Adrenal gland (tissue), 12 donors: ENCODE results near the gene KHDC4. TPM values are rescaled to one million over a fixed set of nuclear protein-coding genes. Genes with fewer than 3 reads are reported as not detected.

Experiments
- DNase-seq, 7 donors: peaks; one replicate each; pipeline ENCODE4 v3.0.0-alpha.2; 2019 to 2020
- H3K27ac ChIP-seq, 5 donors: fragments of 200-600 bp; sonication (generic) in 4 of 5; 1 replicate in 3 of 5; 2 replicates in 2 of 5; pipeline versions ENCODE4 v1.5.1 to v1.8.0; 2016 to 2020; ENCODE audit warnings: mild to moderate bottlenecking in 1 of 5
- H3K27me3 ChIP-seq: fragments of 200-600 bp; 2 replicates; pipeline ENCODE4 v1.8.0; 2021
- H3K36me3 ChIP-seq, 2 donors: fragments of 200-600 bp; replicated peaks in 1 of 2; 1 replicate in 1 of 2; 2 replicates in 1 of 2; pipeline versions ENCODE4 v1.5.1 to v1.8.0; 2018 to 2022
- H3K4me1 ChIP-seq, 2 donors: fragments of 200-600 bp; replicated peaks in 1 of 2; 1 replicate in 1 of 2; 2 replicates in 1 of 2; pipeline versions ENCODE4 v1.5.1 to v1.8.0; 2018 to 2021
- H3K4me3 ChIP-seq, 4 donors: fragments of 200-600 bp; sonication (generic) in 3 of 4; one replicate each; pipeline ENCODE4 v1.5.1; 2016 to 2018
- H3K9me3 ChIP-seq, 3 donors: fragments of 200-600 bp; sonication (generic) in 1 of 3; replicated peaks in 1 of 3; 1 replicate in 2 of 3; 2 replicates in 1 of 3; pipeline versions ENCODE4 v1.5.1 to v1.8.0; 2016 to 2021
- CTCF ChIP-seq, 6 experiments: fragments of 450-650 bp in 4 of 6; fragments of 200-600 bp in 2 of 6; sonication (generic) in 1 of 6; IDR thresholded peaks; 1 replicate in 5 of 6; 2 replicates in 1 of 6; pipeline versions ENCODE4 v1.5.1 to v1.8.0; 2016 to 2021; ENCODE audit warnings: antibody characterized with exemption in 6 of 6, mild to moderate bottlenecking in 2 of 6, moderate library complexity in 1 of 6
- POLR2A ChIP-seq, 2 donors: fragments of 450-650 bp; IDR thresholded peaks; one replicate each; pipeline ENCODE4 v1.6.1; 2017; ENCODE audit warnings: antibody characterized with exemption in 2 of 2, mild to moderate bottlenecking in 2 of 2, moderate library complexity in 1 of 2
- WGBS, 4 donors: extraction: QIAGEN DNeasy Blood & Tissue Kit in 2 of 4; methylation state at CpG; one replicate each; pipeline versions ENCODE4 v1.1.5 to v1.1.7; 2013 to 2017; 5-methylcytosine and 5-hydroxymethylcytosine counted together
- intact Hi-C, 2 donors: fragments of 100-400 bp; cut with DNase I; formaldehyde crosslinking; loops; one replicate each; pipeline versions ENCODE4 v1.14.1 to v1.15.0; 2022 to 2023
- polyA plus RNA-seq, 3 donors: library from polyadenylated mRNA; stranded (reverse); fragments of 200-250 nt in 2 of 3; fragments of 350-450 nt in 1 of 3; fragmentation: Illumina TruSeq in 1 of 3; extraction: RNeasy Lipid Tissue Mini Kit (QIAGEN cat#74804) in 1 of 3; gene quantifications; one replicate each; pipeline ENCODE4 v1.2.3, GENCODE V29; 2013 to 2014
- total RNA-seq, 9 donors: library from RNA; depleted of rRNA in 4 of 9; stranded (reverse); fragments of >200 nt in 4 of 9; fragments of 120-200 nt in 1 of 9; fragmentation: NEBNext Ultra II Directional in 1 of 9; extraction: Animal tissue kit (Norgen Biotek cat#: 25700) in 1 of 9; gene quantifications; one replicate each; pipeline versions ENCODE4 v1.1.0 to v1.2.4, GENCODE V29; 2013 to 2023
- donor health status: healthy with polysubstance abuse.
- donor health status: Bipolar disorder and iron deficiency.
- donor health status: DM: yes; HTN: yes; CAD: no.
- donor health status: DM: no; HTN: no; CAD: no.
- donor health status: DM: no; HTN: no; CAD: no.
- donor health status: DM: yes; HTN: yes; CAD: no.

Gene KHDC4
- total and polyA plus RNA-seq, 12 donors = 16.8 to 52.9 (median 38.3) TPM

- peaks cover 0 to 26% of the 10 kb centered on the region in 2 donors for H3K36me3 ChIP-seq
- no peaks in the 10 kb centered on the region for H3K27me3 ChIP-seq
- peaks cover 9 to 46% of the 10 kb centered on the region in 2 donors for H3K4me1 ChIP-seq
- DNase-seq = no peak
- no peak overlapping the region for H3K4me3 ChIP-seq
- TF ChIP-seq POLR2A (IDR thresholded peaks at IDR 0.05) = no peak
- TF ChIP-seq CTCF (IDR thresholded peaks at IDR 0.05) = no peak
- peak overlapping the region in 2 of 5 donors; percentile 49 to 73 for H3K27ac ChIP-seq
- H3K9me3 ChIP-seq = no peaks in the 10 kb centered on the region
- 75 to 86% (median 80%) methylated on average over 7 of the region's 7 CpGs for WGBS, 4 donors
- intact Hi-C loops = no loop called here
Observed at GRCh38 chr1:155968051-155968400, 33.8 kb upstream of the KHDC4 start.

GRCh38 chr1:155967341-155968050 is 33.3 kb upstream of the KHDC4 start:
- H3K27me3 ChIP-seq = no peaks in the 10 kb centered on the region
- no peaks in the 10 kb centered on the region for H3K9me3 ChIP-seq
- H3K27ac ChIP-seq = peak overlapping the region in 2 of 5 donors; percentile 49 to 73
- no peak for TF ChIP-seq POLR2A (IDR thresholded peaks at IDR 0.05)
- DNase-seq = peak in 1 of 7 donors; percentile 43
- H3K4me1 ChIP-seq = peaks cover 9 to 46% of the 10 kb centered on the region in 2 donors
- intact Hi-C loops = no loop called here
- H3K36me3 ChIP-seq = peaks cover 0 to 32% of the 10 kb centered on the region in 2 donors
- 54 to 68% (median 56%) methylated on average over 12 to 13 of the region's 13 CpGs for WGBS, 4 donors
- no peak overlapping the region for H3K4me3 ChIP-seq

DNA sequence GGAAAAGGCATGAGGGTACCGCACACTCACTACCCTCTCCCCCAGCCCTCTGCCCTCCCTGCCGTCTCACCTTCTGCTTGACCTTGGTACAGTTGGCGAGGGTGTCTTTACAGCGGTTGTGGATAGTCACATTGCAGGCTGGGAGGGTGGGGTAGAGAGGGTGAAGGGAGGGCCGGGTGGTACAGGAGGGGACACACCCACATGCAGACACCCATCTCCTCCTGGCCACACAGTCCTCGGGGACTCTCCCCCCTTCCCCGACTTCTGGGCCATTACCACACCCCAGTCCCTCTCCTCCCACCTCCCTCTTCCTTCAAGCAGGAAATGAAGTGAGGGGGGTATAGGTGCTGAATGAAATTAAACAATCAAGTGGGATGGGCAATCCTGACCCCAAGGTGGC is 32.5 kb upstream of the KHDC4 start:
- no peak for DNase-seq
- Histone ChIP-seq H3K4me1 (peaks cover 9 to 50% of the 10 kb centered on the region in 2 donors), H3K36me3 (peaks cover 0 to 39% of the 10 kb centered on the region in 2 donors), H3K4me3 (no peak overlapping the region), H3K27me3 (no peaks in the 10 kb centered on the region), H3K9me3 (no peaks in the 10 kb centered on the region), H3K27ac (peak overlapping the region in 1 of 5 donors; percentile 73)
- 53 to 60% (median 57%) methylated on average over 5 to 7 of the region's 7 CpGs for WGBS, 4 donors
- intact Hi-C loops = no loop called here
- no peak for TF ChIP-seq POLR2A (IDR thresholded peaks at IDR 0.05)
- TF ChIP-seq CTCF (IDR thresholded peaks at IDR 0.05) = no peak

DNA sequence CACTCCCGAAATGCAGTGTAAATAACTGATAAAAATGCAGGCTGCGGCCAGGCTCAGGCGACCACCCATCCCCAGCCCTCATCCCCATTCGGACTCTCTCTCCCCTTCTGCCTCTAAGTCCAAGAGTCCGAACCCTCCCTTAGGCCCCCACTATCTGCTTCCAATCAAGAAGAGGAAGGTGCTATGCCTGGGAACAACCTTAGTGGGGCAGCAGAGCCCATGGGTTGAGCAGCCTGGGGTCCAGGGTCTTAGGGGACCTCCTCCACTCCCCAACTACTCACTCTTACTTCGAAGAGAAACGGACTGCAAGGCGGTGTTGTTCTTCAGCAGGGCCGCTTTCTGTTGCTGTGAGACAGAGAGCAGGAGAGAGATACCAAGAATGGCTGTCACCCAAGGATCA is 31.9 kb upstream of the KHDC4 start:
- intact Hi-C loops = no loop called here
- H3K27ac ChIP-seq = peak overlapping the region in 1 of 5 donors; percentile 73
- H3K9me3 ChIP-seq = no peaks in the 10 kb centered on the region
- peaks cover 9 to 50% of the 10 kb centered on the region in 2 donors for H3K4me1 ChIP-seq
- no peaks in the 10 kb centered on the region for H3K27me3 ChIP-seq
- WGBS, 4 donors = 83 to 89% (median 88%) methylated on average over 8 to 9 of the region's 9 CpGs
- DNase-seq = no peak
- no peak overlapping the region for H3K4me3 ChIP-seq
- peaks cover 0 to 44% of the 10 kb centered on the region in 2 donors for H3K36me3 ChIP-seq
- TF ChIP-seq CTCF (IDR thresholded peaks at IDR 0.05) (no peak), POLR2A (IDR thresholded peaks at IDR 0.05) (no peak)

- Histone ChIP-seq H3K9me3 (no peaks in the 10 kb centered on the region), H3K4me1 (peaks cover 0 to 32% of the 10 kb centered on the region in 2 donors), H3K36me3 (peaks cover 0 to 60% of the 10 kb centered on the region in 2 donors), H3K4me3 (no peak overlapping the region), H3K27ac (no peak overlapping the region), H3K27me3 (no peaks in the 10 kb centered on the region)
- no peak for TF ChIP-seq POLR2A (IDR thresholded peaks at IDR 0.05)
- WGBS, 4 donors = 85 to 88% (median 87%) methylated on average over 7 of the region's 7 CpGs
- intact Hi-C loops = no loop called here
- no peak for DNase-seq
Observed at GRCh38 chr1:155964193-155964592, 30.0 kb upstream of the KHDC4 start.
